HEK293 (cell line): ENCODE data around the gene HEPACAM.

ENCODE experiments used
- CTCF ChIA-PET: fragments of 350-600 bp; formaldehyde crosslinking; extraction: SDS; loops from one replicate; lab custom pipeline; 2021; ENCODE audit warnings: antibody characterized with exemption; lab: Yijun Ruan, JAX
- POLR2A ChIA-PET: fragments of 300-600 bp; formaldehyde crosslinking; extraction: SDS; loops from one replicate; lab custom pipeline; 2020; ENCODE audit warnings: antibody characterized with exemption, inconsistent platforms; lab: Yijun Ruan, JAX
- H3K27ac ChIP-seq: fragments of 200-500 bp; sonication (Bioruptor generic); 2 replicates; pipeline ENCODE4 v1.5.1; 2014; ENCODE audit warnings: low read depth, low read length, control low read depth, inconsistent platforms; ENCODE audit errors: extremely low read depth
- H3K36me3 ChIP-seq, 2 experiments: fragments of 200-500 bp in 1 of 2; sonication (Bioruptor generic) in 1 of 2; 1 replicate in 1 of 2; 2 replicates in 1 of 2; pipeline ENCODE4 v1.5.1; 2014 to 2017; ENCODE audit warnings: inconsistent platforms in 2 of 2, low read length in 2 of 2; ENCODE audit not compliant: control insufficient read depth in 2 of 2, insufficient read depth in 1 of 2
- H3K4me1 ChIP-seq: fragments of 200-500 bp; sonication (Bioruptor generic); 2 replicates; pipeline ENCODE4 v1.5.1; 2014; ENCODE audit warnings: mild to moderate bottlenecking, low read length, inconsistent platforms; ENCODE audit not compliant: control insufficient read depth, insufficient read depth
- H3K4me3 ChIP-seq: 2 replicates; pipeline ENCODE4 v1.5.1; 2011; ENCODE audit warnings: low read depth, mild to moderate bottlenecking, control low read depth, low read length, moderate library complexity
- H3K9me3 ChIP-seq: fragments of 200-500 bp; sonication (Bioruptor generic); 2 replicates; pipeline ENCODE4 v1.5.1; 2014; ENCODE audit warnings: low read depth, low read length, inconsistent platforms; ENCODE audit not compliant: control insufficient read depth, insufficient read depth
- AEBP2 ChIP-seq: fragments of 450-650 bp; formaldehyde crosslinking; IDR thresholded peaks from 2 replicates; pipeline ENCODE4 v1.5.1; 2016; ENCODE audit warnings: missing biosample characterization, missing genetic modification characterization, borderline replicate concordance
- HOXC10 ChIP-seq: sonication (generic); formaldehyde crosslinking; IDR thresholded peaks from 2 replicates; pipeline ENCODE4 v1.8.1; 2023; ENCODE audit warnings: mild to moderate bottlenecking, missing genetic modification reagents
- KLF7 ChIP-seq: fragments of 450-650 bp; formaldehyde crosslinking; IDR thresholded peaks from 2 replicates; pipeline ENCODE4 v1.5.1; 2016; ENCODE audit warnings: missing biosample characterization, missing genetic modification characterization, borderline replicate concordance
- MEIS1 ChIP-seq: sonication (generic); formaldehyde crosslinking; IDR thresholded peaks from 2 replicates; pipeline ENCODE4 v1.8.1; 2022; ENCODE audit warnings: missing genetic modification reagents, mild to moderate bottlenecking, borderline replicate concordance
- SCRT1 ChIP-seq: fragments of 450-650 bp; formaldehyde crosslinking; IDR thresholded peaks from 2 replicates; pipeline ENCODE4 v1.5.1; 2016; ENCODE audit warnings: missing biosample characterization, missing genetic modification characterization, borderline replicate concordance
- SP3 ChIP-seq: fragments of 450-650 bp; formaldehyde crosslinking; IDR thresholded peaks from 2 replicates; pipeline ENCODE4 v1.5.1; 2016; ENCODE audit warnings: missing biosample characterization, missing genetic modification characterization
- ZBTB20 ChIP-seq: fragments of 450-650 bp; formaldehyde crosslinking; IDR thresholded peaks from 2 replicates; pipeline ENCODE4 v1.5.1; 2016; ENCODE audit warnings: missing biosample characterization, missing genetic modification characterization
- ZBTB48 ChIP-seq: fragments of 450-650 bp; formaldehyde crosslinking; IDR thresholded peaks from 2 replicates; pipeline ENCODE4 v1.5.1; 2016; ENCODE audit warnings: missing biosample characterization, missing genetic modification characterization
- ZFP69B ChIP-seq: fragments of 450-650 bp; formaldehyde crosslinking; IDR thresholded peaks from 2 replicates; pipeline ENCODE4 v1.5.1; 2016; ENCODE audit warnings: missing biosample characterization, missing genetic modification characterization
- ZNF202 ChIP-seq: fragments of 450-650 bp; formaldehyde crosslinking; IDR thresholded peaks from 2 replicates; pipeline ENCODE4 v1.5.1; 2016; ENCODE audit warnings: missing biosample characterization, missing genetic modification characterization, borderline replicate concordance
- ZNF26 ChIP-seq: fragments of 450-650 bp; formaldehyde crosslinking; IDR thresholded peaks from 2 replicates; pipeline ENCODE4 v1.5.1; 2016; ENCODE audit warnings: missing biosample characterization, missing genetic modification characterization
- ZNF324 ChIP-seq: fragments of 450-650 bp; formaldehyde crosslinking; IDR thresholded peaks from 2 replicates; pipeline ENCODE4 v1.5.1; 2016; ENCODE audit warnings: missing biosample characterization, missing genetic modification characterization
- ZNF391 ChIP-seq: fragments of 450-650 bp; formaldehyde crosslinking; IDR thresholded peaks from 2 replicates; pipeline ENCODE4 v1.5.1; 2016; ENCODE audit warnings: low read depth, missing biosample characterization, missing genetic modification characterization, borderline replicate concordance
- ZNF426 ChIP-seq: fragments of 450-650 bp; formaldehyde crosslinking; IDR thresholded peaks from 2 replicates; pipeline ENCODE4 v1.5.1; 2017; ENCODE audit warnings: missing biosample characterization, missing genetic modification characterization, mild to moderate bottlenecking, inconsistent platforms, moderate library complexity
- ZNF473 ChIP-seq: fragments of 450-650 bp; formaldehyde crosslinking; IDR thresholded peaks from 2 replicates; pipeline ENCODE4 v1.5.1; 2017; ENCODE audit warnings: missing biosample characterization, missing genetic modification characterization
- ZNF623 ChIP-seq: fragments of 450-650 bp; formaldehyde crosslinking; IDR thresholded peaks from 2 replicates; pipeline ENCODE4 v1.5.1; 2016; ENCODE audit warnings: missing biosample characterization, missing genetic modification characterization
- ZNF629 ChIP-seq: fragments of 450-650 bp; formaldehyde crosslinking; IDR thresholded peaks from 2 replicates; pipeline ENCODE4 v1.5.1; 2017; ENCODE audit warnings: missing biosample characterization, missing genetic modification characterization

Gene HEPACAM

GRCh38 chr11:124928942-124929665, 6.7 kb downstream of the HEPACAM start:
- no peaks in the 10 kb centered on the region for H3K4me1 ChIP-seq
- no peaks in the 10 kb centered on the region for H3K36me3 ChIP-seq
- H3K27ac ChIP-seq: no peak overlapping the region
- ChIA-PET POLR2A (no interaction called here), CTCF (interaction anchor here (1.0 to 1.2 kb wide), 2 partner anchors 31 to 63 kb away, joined by 4 read pairs; no protein-coding TSS in a partner anchor)
- TF ChIP-seq SCRT1 (tag by site-specific recombination) (no peak), ZFP69B (tag by site-specific recombination) (no peak)
- no peak overlapping the region for H3K4me3 ChIP-seq
- H3K9me3 ChIP-seq: no peaks in the 10 kb centered on the region

- CTCF ChIA-PET: interaction anchor here (1.3 kb wide), 1 partner anchor 12 kb away, joined by 3 read pairs; the partner anchor contains the start of gene HEPACAM
- H3K36me3 ChIP-seq: no peaks in the 10 kb centered on the region
Measured at GRCh38 chr11:124923296-124923695, 12.6 kb downstream of the HEPACAM start.

GRCh38 chr11:124922831-124923230, 13.0 kb downstream of the HEPACAM start:
- POLR2A ChIA-PET: no interaction called here
- TF ChIP-seq HOXC10 (CRISPR knock-in tag): no peak
- TF ChIP-seq ZNF629 (tag by site-specific recombination): no peak
- no peak for TF ChIP-seq MEIS1 (CRISPR knock-in tag)
- TF ChIP-seq ZNF391 (tag by site-specific recombination): no peak
- no peak for TF ChIP-seq ZNF202 (tag by site-specific recombination)
- TF ChIP-seq SP3 (tag by site-specific recombination): no peak
- no peak for TF ChIP-seq AEBP2 (tag by site-specific recombination)
- no peak for TF ChIP-seq ZBTB20 (tag by site-specific recombination)
- TF ChIP-seq ZNF623 (tag by site-specific recombination): no peak
- TF ChIP-seq KLF7 (tag by site-specific recombination): no peak
- Histone ChIP-seq H3K4me1 (no peaks in the 10 kb centered on the region), H3K4me3 (no peak overlapping the region), H3K27ac (no peak overlapping the region), H3K36me3 (no peaks in the 10 kb centered on the region), H3K9me3 (no peaks in the 10 kb centered on the region)
- CTCF ChIA-PET: no interaction called here

More at GRCh38 chr11:124923296-124923695, 12.6 kb downstream of the HEPACAM start:
- Histone ChIP-seq H3K9me3 (no peaks in the 10 kb centered on the region), H3K27ac (no peak overlapping the region), H3K4me1 (no peaks in the 10 kb centered on the region), H3K4me3 (no peak overlapping the region)
- TF ChIP-seq ZNF426 (tag by site-specific recombination) (no peak), HOXC10 (CRISPR knock-in tag) (no peak), ZNF26 (tag by site-specific recombination) (no peak), ZBTB48 (no peak), ZNF324 (tag by site-specific recombination) (no peak), ZNF473 (tag by site-specific recombination) (no peak)
- POLR2A ChIA-PET: no interaction called here
